ENCODE results near the gene RASGRF2.

RASGRF2 gene

DNA sequence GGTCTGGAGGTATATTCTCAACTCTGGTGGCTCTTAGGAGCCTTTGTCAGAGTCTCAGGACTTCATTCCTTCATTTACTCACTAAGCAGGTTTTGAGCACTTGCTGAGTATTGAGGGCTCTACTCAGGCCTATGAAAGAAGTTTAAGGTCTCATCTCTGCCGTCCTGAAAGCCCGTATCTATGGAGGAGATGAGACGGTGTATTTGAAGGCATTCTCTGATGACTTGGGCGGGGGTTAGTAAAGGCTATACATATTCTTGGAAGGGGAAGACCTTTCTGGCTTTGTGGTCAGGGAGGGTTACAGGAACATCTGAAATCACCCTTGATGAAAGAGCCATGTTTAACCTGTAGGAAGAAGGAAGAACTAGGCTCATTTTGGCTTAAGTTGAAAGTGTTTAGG, 21.9 kb downstream of the RASGRF2 start:
- no peak for DNase-seq (ENCODE audit: low read depth)
- no peak overlapping the region for H3K4me3 ChIP-seq (ENCODE audit: low read depth, low read length)
- TF ChIP-seq, protein P1, sequence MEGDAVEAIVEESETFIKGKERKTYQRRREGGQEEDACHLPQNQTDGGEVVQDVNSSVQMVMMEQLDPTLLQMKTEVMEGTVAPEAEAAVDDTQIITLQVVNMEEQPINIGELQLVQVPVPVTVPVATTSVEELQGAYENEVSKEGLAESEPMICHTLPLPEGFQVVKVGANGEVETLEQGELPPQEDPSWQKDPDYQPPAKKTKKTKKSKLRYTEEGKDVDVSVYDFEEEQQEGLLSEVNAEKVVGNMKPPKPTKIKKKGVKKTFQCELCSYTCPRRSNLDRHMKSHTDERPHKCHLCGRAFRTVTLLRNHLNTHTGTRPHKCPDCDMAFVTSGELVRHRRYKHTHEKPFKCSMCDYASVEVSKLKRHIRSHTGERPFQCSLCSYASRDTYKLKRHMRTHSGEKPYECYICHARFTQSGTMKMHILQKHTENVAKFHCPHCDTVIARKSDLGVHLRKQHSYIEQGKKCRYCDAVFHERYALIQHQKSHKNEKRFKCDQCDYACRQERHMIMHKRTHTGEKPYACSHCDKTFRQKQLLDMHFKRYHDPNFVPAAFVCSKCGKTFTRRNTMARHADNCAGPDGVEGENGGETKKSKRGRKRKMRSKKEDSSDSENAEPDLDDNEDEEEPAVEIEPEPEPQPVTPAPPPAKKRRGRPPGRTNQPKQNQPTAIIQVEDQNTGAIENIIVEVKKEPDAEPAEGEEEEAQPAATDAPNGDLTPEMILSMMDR (IDR thresholded peaks at IDR 0.05; ENCODE audit: low read depth, low read length, missing control alignments): no peak

DNA sequence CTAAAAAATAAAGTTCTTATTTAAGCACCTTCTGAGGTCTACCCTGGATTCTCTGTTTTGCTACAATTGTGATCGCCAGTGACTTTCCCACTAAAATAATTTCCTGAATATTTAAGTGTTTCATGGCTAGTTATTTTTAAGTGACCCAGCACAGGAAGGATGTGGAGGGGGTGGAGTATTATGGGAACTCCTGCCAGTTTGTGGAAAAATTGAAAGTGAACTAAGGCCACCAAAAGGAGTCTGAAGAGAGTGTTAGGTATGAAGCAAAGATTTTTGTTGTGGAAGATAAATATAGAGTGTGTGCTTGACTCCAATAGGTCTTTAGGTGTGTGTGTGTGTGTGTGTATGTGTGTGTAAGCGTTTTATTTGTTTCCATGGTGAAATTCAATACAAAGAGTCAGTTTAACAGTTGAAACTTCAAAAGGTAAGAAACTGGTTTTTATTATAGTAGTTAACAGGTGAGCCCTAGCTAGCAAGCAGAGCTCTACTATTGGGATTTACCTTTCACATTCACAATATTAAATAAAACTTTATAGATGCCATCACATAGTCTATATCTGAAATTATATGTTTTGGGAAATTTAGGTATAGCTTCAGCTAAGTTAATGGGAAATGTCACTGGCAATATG, 25.6 kb downstream of the RASGRF2 start:
- H3K4me3 ChIP-seq (ENCODE audit: low read depth, low read length): no peak overlapping the region
- DNase-seq (ENCODE audit: low read depth): no peak
- TF ChIP-seq, protein P1 (IDR thresholded peaks at IDR 0.05; ENCODE audit: low read depth, low read length, missing control alignments): no peak

DNA sequence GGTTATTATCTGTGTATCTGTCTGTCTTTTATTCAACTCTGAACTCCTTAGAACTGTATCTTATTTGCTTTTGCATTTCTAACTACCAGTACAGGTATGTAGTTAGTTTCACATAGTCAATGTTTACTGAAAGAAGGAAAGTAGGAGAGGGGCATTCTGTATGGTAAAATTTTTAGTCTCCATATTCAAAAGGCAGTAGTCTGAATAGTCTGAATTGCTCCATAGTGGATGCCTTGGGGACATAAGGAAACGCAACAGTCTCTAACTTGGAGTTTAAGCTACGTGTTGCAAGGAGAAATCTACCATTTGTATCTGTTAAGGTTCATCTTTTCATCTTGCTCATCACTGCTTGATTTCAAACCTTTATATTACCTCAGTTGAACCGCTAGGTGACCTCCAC, 26.2 kb downstream of the RASGRF2 start:
- TF ChIP-seq, protein P1 (IDR thresholded peaks at IDR 0.05; ENCODE audit: low read depth, low read length, missing control alignments): no peak
- no peak overlapping the region for H3K4me3 ChIP-seq (ENCODE audit: low read depth, low read length)
- no peak for DNase-seq (ENCODE audit: low read depth)

DNA sequence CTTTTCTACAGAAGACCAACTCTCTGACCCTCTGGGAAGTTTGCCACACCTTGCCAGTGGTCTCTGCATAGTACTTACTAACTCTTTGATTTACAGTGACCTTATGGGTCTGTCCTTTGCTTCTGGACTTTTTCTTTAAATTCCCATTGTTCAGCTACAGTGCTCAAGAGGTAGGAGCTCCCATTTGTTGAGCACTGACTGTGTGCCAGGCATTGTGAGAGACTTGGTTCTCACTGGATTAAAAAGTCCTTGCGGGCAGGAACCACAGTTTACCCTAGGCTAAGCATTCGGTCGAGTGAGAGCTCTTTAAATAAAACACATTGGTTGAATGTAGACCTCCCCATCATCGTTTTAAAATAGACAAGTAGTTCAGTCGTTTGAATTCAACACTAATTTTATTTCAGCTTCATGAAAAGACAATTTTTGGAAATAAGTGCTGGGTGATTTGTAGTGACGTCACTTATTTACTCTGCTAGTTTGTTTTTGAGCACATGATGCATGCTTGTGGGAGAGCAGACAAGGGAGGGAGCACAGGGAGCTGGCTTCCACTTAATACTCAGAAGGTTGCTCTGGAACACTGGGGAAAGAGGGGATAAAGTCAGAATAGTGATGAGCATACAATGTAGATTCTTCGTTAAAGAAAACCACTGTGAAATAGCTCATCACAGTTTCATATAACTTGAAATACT, 27.1 kb downstream of the RASGRF2 start:
- DNase-seq (ENCODE audit: low read depth): no peak
- H3K4me3 ChIP-seq (ENCODE audit: low read depth, low read length): no peak overlapping the region
- TF ChIP-seq, protein P1 (IDR thresholded peaks at IDR 0.05; ENCODE audit: low read depth, low read length, missing control alignments): no peak

DNA sequence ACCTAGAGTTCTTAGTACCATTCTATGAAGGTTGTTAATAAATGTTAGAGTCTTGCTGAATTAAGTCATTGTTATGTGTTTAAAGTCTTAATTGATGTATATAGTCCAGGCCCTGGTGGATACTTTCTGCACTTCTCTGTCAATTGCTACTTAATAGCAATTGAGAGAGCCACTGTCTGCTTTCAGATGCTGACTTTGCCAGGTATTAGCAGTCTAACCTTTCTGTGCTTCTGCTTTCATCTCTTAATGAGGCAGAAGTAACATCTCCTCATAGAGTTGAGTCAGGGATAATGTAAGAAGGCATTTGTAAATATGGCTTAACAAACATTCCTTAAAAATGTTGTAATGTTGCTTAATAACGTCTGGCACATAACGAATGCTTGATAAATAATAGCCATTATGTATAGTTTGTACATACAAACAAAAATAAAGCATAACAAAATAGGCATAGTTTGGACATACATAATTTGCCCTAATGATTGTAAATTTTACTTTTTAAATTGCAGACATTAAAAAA, 28.3 kb downstream of the RASGRF2 start:
- TF ChIP-seq, protein P1 (IDR thresholded peaks at IDR 0.05; ENCODE audit: low read depth, low read length, missing control alignments): no peak
- no peak overlapping the region for H3K4me3 ChIP-seq (ENCODE audit: low read depth, low read length)
- no peak for DNase-seq (ENCODE audit: low read depth)

DNA sequence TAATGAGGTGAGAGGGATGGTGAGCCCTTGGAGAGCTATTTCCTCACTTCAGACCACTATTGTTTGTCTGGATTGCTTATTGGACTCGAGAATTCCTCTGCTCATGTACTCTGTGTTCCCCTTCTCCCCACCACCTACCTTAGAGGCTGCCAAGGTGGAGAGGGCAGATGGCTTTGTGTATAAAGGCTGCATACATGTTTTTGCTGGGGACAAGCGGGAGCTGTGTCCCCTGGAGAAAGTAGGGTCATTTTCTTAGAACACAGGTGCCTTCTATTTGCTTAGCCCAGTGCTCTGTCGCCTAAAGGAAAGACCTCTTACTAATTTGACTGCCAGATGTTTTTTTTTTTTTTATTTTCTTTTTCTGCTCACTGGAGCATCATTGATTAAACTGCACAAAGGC, 29.7 kb downstream of the RASGRF2 start:
- TF ChIP-seq, protein P1 (IDR thresholded peaks at IDR 0.05; ENCODE audit: low read depth, low read length, missing control alignments): no peak
- no peak overlapping the region for H3K4me3 ChIP-seq (ENCODE audit: low read depth, low read length)
- DNase-seq (ENCODE audit: low read depth): no peak
